Measurements from ENCODE around the gene NCKAP5.

NCKAP5 gene

DNA sequence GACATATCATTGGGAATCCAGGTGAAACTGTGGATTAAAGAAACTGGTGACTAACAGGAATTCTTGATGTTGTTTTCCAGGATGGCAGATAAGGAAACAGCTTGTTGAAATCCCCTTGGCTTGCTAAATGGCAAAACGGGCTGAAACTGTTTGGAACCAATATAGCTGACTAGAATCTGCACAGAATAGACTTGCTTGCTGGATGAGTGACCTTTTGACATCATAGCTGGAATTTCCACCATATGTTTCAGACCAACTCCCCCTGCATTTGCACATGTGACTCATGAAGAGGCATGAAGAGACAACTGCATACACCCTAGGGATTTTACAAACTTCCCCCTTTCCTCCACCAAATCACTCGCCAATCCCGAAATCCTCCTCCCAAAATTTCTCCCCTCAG is 810.6 kb downstream of the NCKAP5 start:
- H3K27me3 ChIP-seq (ENCODE audit: insufficient read depth, low read length): no peaks in the 10 kb centered on the region
- no peak overlapping the region for H2AK5ac ChIP-seq (ENCODE audit: low read length)
- H2BK12ac ChIP-seq (ENCODE audit: low read length): no peak overlapping the region
- no peak overlapping the region for H3K4me3 ChIP-seq (ENCODE audit: low read depth, low read length)
- no peak overlapping the region for H3K18ac ChIP-seq (ENCODE audit: low read length)
- 100% methylated on average over 2 of the region's 3 CpGs for WGBS (ENCODE audit: extremely low coverage, insufficient coverage, insufficient read length)
- no peak overlapping the region for H2BK5ac ChIP-seq (ENCODE audit: low read depth, low read length, poor library complexity)
- no peak overlapping the region for H2AFZ ChIP-seq (ENCODE audit: insufficient read depth, low read length, poor library complexity)
- peak; percentile 25 to 46 for DNase-seq
- no peak overlapping the region for H4K8ac ChIP-seq (ENCODE audit: low read depth, low read length)
- H3K4me2 ChIP-seq (ENCODE audit: low read length): no peak overlapping the region
- H3K4ac ChIP-seq (ENCODE audit: low read depth, low read length): no peak overlapping the region
- peaks cover 0 to 2% of the 10 kb centered on the region in 2 experiments for H3K4me1 ChIP-seq (ENCODE audit: control insufficient read depth in 1 of 2, insufficient read depth in 2 of 2, low read length in 2 of 2)
- H3K23ac ChIP-seq (ENCODE audit: low read length): no peak overlapping the region
- no peak overlapping the region for H2BK120ac ChIP-seq (ENCODE audit: insufficient read depth, low read length, poor library complexity)
- H3K27ac ChIP-seq (ENCODE audit: low read depth, low read length): no peak overlapping the region
- no peak overlapping the region for H4K91ac ChIP-seq (ENCODE audit: low read depth, low read length)
- H3K79me1 ChIP-seq (ENCODE audit: low read length): no peaks in the 10 kb centered on the region
- H4K12ac ChIP-seq (ENCODE audit: low read depth, low read length): no peak overlapping the region
- no peaks in the 10 kb centered on the region for H3K9me3 ChIP-seq (ENCODE audit: insufficient read depth, low read depth, low read length)
- H3K79me2 ChIP-seq (ENCODE audit: control insufficient read depth, insufficient read depth, low read length, poor library complexity): no peaks in the 10 kb centered on the region
- H3K36me3 ChIP-seq (ENCODE audit: control insufficient read depth in 1 of 2, insufficient read depth in 2 of 2, low read length in 2 of 2): no peaks in the 10 kb centered on the region
- H3K14ac ChIP-seq (ENCODE audit: low read length): no peak overlapping the region
- no peak overlapping the region for H3K9ac ChIP-seq (ENCODE audit: low read length)

DNA sequence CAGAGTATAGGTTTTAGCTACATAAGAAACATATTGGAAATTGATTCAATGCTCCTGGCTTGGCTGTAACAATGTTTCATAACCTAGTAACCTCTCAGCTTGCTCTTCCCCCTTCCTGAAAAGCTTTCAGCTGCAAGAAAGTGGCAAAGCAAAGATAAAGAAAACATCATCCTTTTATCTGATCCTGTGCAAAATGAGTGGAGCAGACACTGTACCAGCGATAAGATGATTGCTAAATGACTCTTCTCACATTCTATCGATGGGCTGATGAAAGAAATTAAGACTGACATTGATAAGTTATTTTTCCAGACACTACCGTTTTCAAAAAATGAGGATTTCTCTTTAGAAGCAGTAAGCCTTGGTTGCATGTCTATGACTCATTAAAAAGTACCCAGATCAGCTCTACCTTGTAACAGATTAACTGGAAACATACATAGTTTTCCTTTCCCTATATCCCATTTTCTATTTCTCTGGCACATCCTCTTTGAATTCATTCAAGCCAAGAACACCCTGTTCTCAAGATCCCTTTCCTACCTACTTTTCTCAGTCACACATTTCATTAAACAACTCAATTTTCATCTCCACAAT is 811.2 kb downstream of the NCKAP5 start:
- H3K4ac ChIP-seq (ENCODE audit: low read depth, low read length): no peak overlapping the region
- H4K8ac ChIP-seq (ENCODE audit: low read depth, low read length): no peak overlapping the region
- no peak overlapping the region for H4K91ac ChIP-seq (ENCODE audit: low read depth, low read length)
- H3K79me2 ChIP-seq (ENCODE audit: control insufficient read depth, insufficient read depth, low read length, poor library complexity): no peaks in the 10 kb centered on the region
- no peak overlapping the region for H3K27ac ChIP-seq (ENCODE audit: low read depth, low read length)
- no peak overlapping the region for H2BK5ac ChIP-seq (ENCODE audit: low read depth, low read length, poor library complexity)
- no peak overlapping the region for H2BK120ac ChIP-seq (ENCODE audit: insufficient read depth, low read length, poor library complexity)
- H2AK5ac ChIP-seq (ENCODE audit: low read length): no peak overlapping the region
- no peak overlapping the region for H2AFZ ChIP-seq (ENCODE audit: insufficient read depth, low read length, poor library complexity)
- no peaks in the 10 kb centered on the region for H3K36me3 ChIP-seq (ENCODE audit: control insufficient read depth in 1 of 2, insufficient read depth in 2 of 2, low read length in 2 of 2)
- no peak overlapping the region for H3K23ac ChIP-seq (ENCODE audit: low read length)
- peak in 1 of 2 donors; percentile 18 for DNase-seq
- no peaks in the 10 kb centered on the region for H3K27me3 ChIP-seq (ENCODE audit: insufficient read depth, low read length)
- no peaks in the 10 kb centered on the region for H3K79me1 ChIP-seq (ENCODE audit: low read length)
- peaks cover 0 to 2% of the 10 kb centered on the region in 2 experiments for H3K4me1 ChIP-seq (ENCODE audit: control insufficient read depth in 1 of 2, insufficient read depth in 2 of 2, low read length in 2 of 2)
- WGBS (ENCODE audit: extremely low coverage, insufficient coverage, insufficient read length): no CpG with 5 or more reads among the region's 3 CpGs
- no peak overlapping the region for H3K4me2 ChIP-seq (ENCODE audit: low read length)
- no peaks in the 10 kb centered on the region for H3K9me3 ChIP-seq (ENCODE audit: insufficient read depth, low read depth, low read length)
- H3K9ac ChIP-seq (ENCODE audit: low read length): no peak overlapping the region
- no peak overlapping the region for H3K18ac ChIP-seq (ENCODE audit: low read length)
- no peak overlapping the region for H4K12ac ChIP-seq (ENCODE audit: low read depth, low read length)
- H3K14ac ChIP-seq (ENCODE audit: low read length): no peak overlapping the region
- no peak overlapping the region for H3K4me3 ChIP-seq (ENCODE audit: low read depth, low read length)
- no peak overlapping the region for H2BK12ac ChIP-seq (ENCODE audit: low read length)

DNA sequence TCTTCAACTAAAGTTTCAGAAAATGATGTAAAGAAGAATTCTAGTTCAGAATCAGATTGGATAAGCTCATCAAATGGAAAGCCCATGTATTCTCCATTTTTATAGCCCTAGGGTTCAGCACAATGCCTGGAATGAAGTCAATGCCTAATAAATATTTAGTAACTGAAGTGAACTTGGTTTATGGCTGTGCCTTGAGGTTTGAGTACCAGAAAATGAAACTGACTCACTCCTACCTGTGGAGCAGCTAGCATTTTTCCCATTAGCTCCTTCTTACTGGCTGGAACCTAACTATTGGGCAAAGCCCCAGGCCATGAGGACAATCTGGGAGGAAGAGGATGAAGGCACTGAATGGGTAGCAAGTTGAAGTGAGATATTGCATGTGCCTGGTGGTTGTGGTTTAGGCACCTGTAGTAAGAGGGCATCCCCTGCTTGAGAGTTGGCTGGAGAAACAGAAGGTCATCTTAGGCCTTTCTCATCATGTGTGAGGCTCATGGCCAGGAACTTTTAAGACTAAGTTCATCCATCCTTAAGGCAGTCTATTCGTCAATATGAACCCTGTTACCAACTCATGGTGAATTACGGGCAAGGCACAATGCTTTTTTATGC is 813.3 kb downstream of the NCKAP5 start:
- H2BK5ac ChIP-seq (ENCODE audit: low read depth, low read length, poor library complexity): no peak overlapping the region
- WGBS (ENCODE audit: extremely low coverage, insufficient coverage, insufficient read length): no CpG with 5 or more reads among the region's 2 CpGs
- H2BK120ac ChIP-seq (ENCODE audit: insufficient read depth, low read length, poor library complexity): no peak overlapping the region
- H3K9ac ChIP-seq (ENCODE audit: low read length): no peak overlapping the region
- H3K79me1 ChIP-seq (ENCODE audit: low read length): no peaks in the 10 kb centered on the region
- no peak for DNase-seq
- no peaks in the 10 kb centered on the region for H3K9me3 ChIP-seq (ENCODE audit: insufficient read depth, low read depth, low read length)
- H4K8ac ChIP-seq (ENCODE audit: low read depth, low read length): no peak overlapping the region
- H3K4me1 ChIP-seq (ENCODE audit: control insufficient read depth in 1 of 2, insufficient read depth in 2 of 2, low read length in 2 of 2): no peaks in the 10 kb centered on the region
- peak overlapping the region; percentile 70 for H3K23ac ChIP-seq (ENCODE audit: low read length)
- no peaks in the 10 kb centered on the region for H3K79me2 ChIP-seq (ENCODE audit: control insufficient read depth, insufficient read depth, low read length, poor library complexity)
- no peak overlapping the region for H2AK5ac ChIP-seq (ENCODE audit: low read length)
- H3K4me3 ChIP-seq (ENCODE audit: low read depth, low read length): no peak overlapping the region
- no peaks in the 10 kb centered on the region for H3K27me3 ChIP-seq (ENCODE audit: insufficient read depth, low read length)
- H3K18ac ChIP-seq (ENCODE audit: low read length): no peak overlapping the region
- H2AFZ ChIP-seq (ENCODE audit: insufficient read depth, low read length, poor library complexity): no peak overlapping the region
- H3K4me2 ChIP-seq (ENCODE audit: low read length): no peak overlapping the region
- H3K4ac ChIP-seq (ENCODE audit: low read depth, low read length): no peak overlapping the region
- no peak overlapping the region for H4K12ac ChIP-seq (ENCODE audit: low read depth, low read length)
- no peak overlapping the region for H4K91ac ChIP-seq (ENCODE audit: low read depth, low read length)
- H3K14ac ChIP-seq (ENCODE audit: low read length): no peak overlapping the region
- no peaks in the 10 kb centered on the region for H3K36me3 ChIP-seq (ENCODE audit: control insufficient read depth in 1 of 2, insufficient read depth in 2 of 2, low read length in 2 of 2)
- H2BK12ac ChIP-seq (ENCODE audit: low read length): no peak overlapping the region
- no peak overlapping the region for H3K27ac ChIP-seq (ENCODE audit: low read depth, low read length)

DNA sequence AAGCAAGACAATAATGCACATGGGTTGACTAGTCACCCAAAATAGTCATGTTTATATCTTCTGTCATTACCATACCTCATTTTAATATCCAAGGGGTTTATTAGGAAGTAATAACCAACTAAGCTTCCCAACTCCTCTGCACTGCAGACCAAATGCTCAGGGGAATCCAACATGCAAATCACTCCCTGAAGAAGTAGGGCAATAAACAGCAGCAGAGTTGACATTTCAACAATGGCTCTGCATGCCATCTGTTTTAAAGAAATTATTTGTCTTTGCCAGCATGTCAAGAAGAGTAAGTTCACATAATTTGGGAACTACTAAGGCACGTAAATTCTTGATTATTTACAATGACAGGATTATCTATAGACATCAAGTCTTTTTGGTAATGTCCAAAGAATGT is 813.9 kb downstream of the NCKAP5 start:
- no peaks in the 10 kb centered on the region for H3K27me3 ChIP-seq (ENCODE audit: insufficient read depth, low read length)
- no peak overlapping the region for H4K91ac ChIP-seq (ENCODE audit: low read depth, low read length)
- DNase-seq: no peak
- no CpG with 5 or more reads among the region's 1 CpG for WGBS (ENCODE audit: extremely low coverage, insufficient coverage, insufficient read length)
- no peak overlapping the region for H3K4ac ChIP-seq (ENCODE audit: low read depth, low read length)
- H3K14ac ChIP-seq (ENCODE audit: low read length): no peak overlapping the region
- H2BK5ac ChIP-seq (ENCODE audit: low read depth, low read length, poor library complexity): no peak overlapping the region
- no peak overlapping the region for H3K27ac ChIP-seq (ENCODE audit: low read depth, low read length)
- H3K18ac ChIP-seq (ENCODE audit: low read length): no peak overlapping the region
- H3K79me2 ChIP-seq (ENCODE audit: control insufficient read depth, insufficient read depth, low read length, poor library complexity): no peaks in the 10 kb centered on the region
- no peaks in the 10 kb centered on the region for H3K4me1 ChIP-seq (ENCODE audit: control insufficient read depth in 1 of 2, insufficient read depth in 2 of 2, low read length in 2 of 2)
- no peak overlapping the region for H3K23ac ChIP-seq (ENCODE audit: low read length)
- no peak overlapping the region for H4K8ac ChIP-seq (ENCODE audit: low read depth, low read length)
- H2AK5ac ChIP-seq (ENCODE audit: low read length): no peak overlapping the region
- no peak overlapping the region for H3K4me3 ChIP-seq (ENCODE audit: low read depth, low read length)
- no peak overlapping the region for H2AFZ ChIP-seq (ENCODE audit: insufficient read depth, low read length, poor library complexity)
- H3K79me1 ChIP-seq (ENCODE audit: low read length): no peaks in the 10 kb centered on the region
- no peak overlapping the region for H3K9ac ChIP-seq (ENCODE audit: low read length)
- no peak overlapping the region for H2BK12ac ChIP-seq (ENCODE audit: low read length)
- H3K9me3 ChIP-seq (ENCODE audit: insufficient read depth, low read depth, low read length): no peaks in the 10 kb centered on the region
- H4K12ac ChIP-seq (ENCODE audit: low read depth, low read length): no peak overlapping the region
- H2BK120ac ChIP-seq (ENCODE audit: insufficient read depth, low read length, poor library complexity): no peak overlapping the region
- no peak overlapping the region for H3K4me2 ChIP-seq (ENCODE audit: low read length)
- no peaks in the 10 kb centered on the region for H3K36me3 ChIP-seq (ENCODE audit: control insufficient read depth in 1 of 2, insufficient read depth in 2 of 2, low read length in 2 of 2)
